IPS DF 6.9 (cell line): ENCODE measurements around the gene CACNA1I.
"Not testable (repeated sequence)": the region's sequence is repeated elsewhere in the genome, so short reads cannot be mapped to it uniquely, and the experiment has no call there.

Experiments used
- DNase-seq: peaks from one replicate; pipeline ENCODE4 v3.0.0-alpha.2; 2013; ENCODE audit warnings: low read depth, low spot score
- H3K27ac ChIP-seq: one replicate; pipeline ENCODE4 v1.5.1; 2013; ENCODE audit warnings: low read length, control low read depth
- H3K27me3 ChIP-seq: 2 replicates; pipeline ENCODE4 v1.6.1; 2013; ENCODE audit warnings: mild to moderate bottlenecking, low read length; ENCODE audit not compliant: control insufficient read depth, insufficient read depth
- H3K36me3 ChIP-seq: 2 replicates; pipeline ENCODE4 v1.6.1; 2013; ENCODE audit warnings: low read length; ENCODE audit not compliant: control insufficient read depth, insufficient read depth
- H3K4me1 ChIP-seq: 2 replicates; pipeline ENCODE4 v1.6.1; 2013; ENCODE audit warnings: low read length; ENCODE audit not compliant: control insufficient read depth, insufficient read depth
- H3K4me3 ChIP-seq: 2 replicates; pipeline ENCODE4 v1.5.1; 2013; ENCODE audit warnings: mild to moderate bottlenecking, low read length
- H3K9me3 ChIP-seq: 2 replicates; pipeline ENCODE4 v1.6.1; 2013; ENCODE audit warnings: low read length, inconsistent platforms; ENCODE audit not compliant: control insufficient read depth, insufficient read depth
- WGBS: extraction: QIAGEN DNeasy Blood & Tissue Kit; methylation state at CpG from one replicate; pipeline ENCODE4 v1.1.7; 2013; ENCODE audit warnings: mixed read lengths, missing lambda C conversion rate; ENCODE audit not compliant: insufficient read length, insufficient coverage; 5-methylcytosine and 5-hydroxymethylcytosine counted together

CACNA1I gene

GRCh38 chr22:39570665-39571064 is at the start of gene CACNA1I:
TSS of gene CACNA1I (plus strand) at chr22:39570753. CDS start at chr22:39570753, 0 bp downstream.
- Histone ChIP-seq H3K9me3 (no peaks in the 10 kb centered on the region), H3K27ac (no peak within 1 kb of the TSS), H3K4me1 (no peaks in the 10 kb centered on the region), H3K4me3 (no peak within 1 kb of the TSS), H3K27me3 (no peaks in the 10 kb centered on the region), H3K36me3 (no peaks in the 10 kb centered on the region)
- no peak for DNase-seq
- WGBS, result no CpG with 5 or more reads among the region's 14 CpGs

GRCh38 chr22:39521106-39521885 is 49.3 kb upstream of the CACNA1I start:
- not testable (repeated sequence) for H3K9me3 ChIP-seq, DNase-seq, H3K4me1 ChIP-seq, H3K27me3 ChIP-seq, H3K27ac ChIP-seq
- H3K4me3 ChIP-seq, result peak overlapping the region; percentile 97; the same call in 1 of the 2 replicates
- peaks cover 27% of the 10 kb centered on the region for H3K36me3 ChIP-seq
- WGBS, result no CpG with 5 or more reads among the region's 28 CpGs

GRCh38 chr22:39522091-39522490 is 48.5 kb upstream of the CACNA1I start:
- H3K4me3 ChIP-seq, H3K27me3 ChIP-seq, H3K4me1 ChIP-seq, H3K9me3 ChIP-seq, DNase-seq, H3K27ac ChIP-seq: not testable (repeated sequence)
- WGBS, result no CpG with 5 or more reads among the region's 5 CpGs
- H3K36me3 ChIP-seq, result peaks cover 27% of the 10 kb centered on the region

GRCh38 chr22:39522567-39523300 is 47.8 kb upstream of the CACNA1I start:
- Histone ChIP-seq H3K4me1 (0 out of 2 replicates have a peak, but pooled peaks cover 5% of the 10 kb centered on the region), H3K36me3 (peaks cover 27% of the 10 kb centered on the region), H3K27ac (no peak overlapping the region), H3K4me3 (no peak overlapping the region), H3K27me3 (no peaks in the 10 kb centered on the region), H3K9me3 (no peaks in the 10 kb centered on the region)
- no peak for DNase-seq
- no CpG with 5 or more reads among the region's 14 CpGs for WGBS

- no peaks in the 10 kb centered on the region for H3K9me3 ChIP-seq
- no peak overlapping the region for H3K27ac ChIP-seq
- peaks cover 5% of the 10 kb centered on the region; the same call in 1 of the 2 replicates for H3K4me1 ChIP-seq
- no peak overlapping the region for H3K4me3 ChIP-seq
- no CpG with 5 or more reads among the region's 13 CpGs for WGBS
- no peak for DNase-seq
- H3K27me3 ChIP-seq, result no peaks in the 10 kb centered on the region
- H3K36me3 ChIP-seq, result peaks cover 33% of the 10 kb centered on the region
Measured at GRCh38 chr22:39524089-39524752, 46.3 kb upstream of the CACNA1I start.

- Histone ChIP-seq H3K27me3 (no peaks in the 10 kb centered on the region), H3K27ac (no peak overlapping the region), H3K9me3 (no peaks in the 10 kb centered on the region), H3K4me3 (no peak overlapping the region), H3K4me1 (peaks cover 5% of the 10 kb centered on the region; the same call in 1 of the 2 replicates), H3K36me3 (peaks cover 35% of the 10 kb centered on the region)
- WGBS, result no CpG with 5 or more reads among the region's 10 CpGs
- DNase-seq, result no peak
Measured at GRCh38 chr22:39524753-39525657, 45.5 kb upstream of the CACNA1I start.

- Histone ChIP-seq H3K9me3 (no peaks in the 10 kb centered on the region), H3K4me1 (peaks cover 5% of the 10 kb centered on the region; the same call in 1 of the 2 replicates), H3K4me3 (no peak overlapping the region), H3K36me3 (peaks cover 35% of the 10 kb centered on the region), H3K27me3 (no peaks in the 10 kb centered on the region), H3K27ac (no peak overlapping the region)
- no peak for DNase-seq
- WGBS, result no CpG with 5 or more reads among the region's 4 CpGs
Measured at GRCh38 chr22:39525658-39525975, 44.9 kb upstream of the CACNA1I start.

- Histone ChIP-seq H3K36me3 (peaks cover 29% of the 10 kb centered on the region), H3K4me1 (peaks cover 5% of the 10 kb centered on the region; the same call in 1 of the 2 replicates), H3K27me3 (no peaks in the 10 kb centered on the region), H3K4me3 (no peak overlapping the region), H3K9me3 (no peaks in the 10 kb centered on the region), H3K27ac (no peak overlapping the region)
- no CpG with 5 or more reads among the region's 4 CpGs for WGBS
- no peak for DNase-seq
Measured at GRCh38 chr22:39526736-39527171, 43.8 kb upstream of the CACNA1I start.

GRCh38 chr22:39527481-39527961 is 43.0 kb upstream of the CACNA1I start:
- peaks cover 5% of the 10 kb centered on the region; the same call in 1 of the 2 replicates for H3K4me1 ChIP-seq
- no CpG with 5 or more reads among the region's 6 CpGs for WGBS
- no peaks in the 10 kb centered on the region for H3K27me3 ChIP-seq
- H3K9me3 ChIP-seq, result no peaks in the 10 kb centered on the region
- no peak overlapping the region for H3K27ac ChIP-seq
- no peak for DNase-seq
- peaks cover 24% of the 10 kb centered on the region for H3K36me3 ChIP-seq
- H3K4me3 ChIP-seq, result no peak overlapping the region
